ENCODE data around the gene ARHGEF12.

GRCh38 chr11:120467627-120468026 is 131.4 kb downstream of the ARHGEF12 start:
- no peak for TF ChIP-seq CTCF (conservative IDR thresholded peaks at IDR 0.05; ENCODE audit: low read depth, low read length)
- no peak for TF ChIP-seq EZH2 (IDR thresholded peaks at IDR 0.05; ENCODE audit: borderline replicate concordance, low read depth, low read length, poor library complexity, severe bottlenecking)
